Measurements from ENCODE around the gene SETD6. TPM values are rescaled to one million over a fixed set of nuclear protein-coding genes. Genes with fewer than 3 reads are reported as not detected.

The SETD6 gene
- total RNA-seq: 10 to 100 TPM in 1 of 2 donors, 1 to 10 TPM in 1; 8.9 to 16.2 TPM

DNA sequence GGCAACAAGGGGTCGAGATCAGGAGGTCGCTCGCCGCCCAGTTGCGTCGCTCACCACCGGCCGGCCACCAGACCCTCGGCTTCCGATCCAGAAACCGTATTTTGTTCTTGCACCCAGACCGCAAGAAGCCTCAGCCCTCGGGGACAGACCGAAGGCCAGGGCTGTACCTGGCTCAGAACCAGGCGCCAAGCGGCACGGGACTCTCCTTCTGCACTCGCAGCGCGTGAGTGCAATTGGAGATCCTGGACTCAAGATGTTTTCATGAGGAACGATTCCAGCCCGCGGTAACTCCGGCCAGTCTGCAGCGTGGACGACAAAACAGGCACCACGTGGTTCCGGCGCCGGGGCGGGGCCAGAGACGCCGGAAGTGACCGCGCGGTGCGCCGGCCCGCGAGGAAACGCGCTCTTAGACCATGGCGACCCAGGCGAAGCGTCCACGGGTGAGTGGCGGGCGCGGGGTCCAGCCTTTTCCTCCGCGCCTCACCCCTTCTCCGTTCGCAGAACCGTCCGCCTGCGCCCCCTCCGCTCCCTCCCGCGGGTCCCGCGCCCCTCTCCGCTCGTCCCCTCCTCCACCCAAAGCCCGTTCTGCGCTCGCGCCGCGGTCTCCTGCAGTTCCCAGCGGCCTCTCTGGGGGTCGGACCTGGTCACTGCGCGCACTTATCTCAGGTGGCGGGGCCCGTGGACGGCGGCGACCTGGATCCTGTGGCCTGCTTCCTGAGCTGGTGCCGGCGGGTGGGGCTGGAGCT is at the start of gene SETD6:
TSS of gene SETD6 (plus strand) at position 393 of the 746 bp plus-strand sequence. CDS start at position 414, 21 bp downstream.
- ATAC-seq (replicated peaks): peak; percentile 89
- Mint-ChIP-seq H3K4me3 (peak within 1 kb of the TSS; percentile 91), H3K27me3 (no peaks in the 10 kb centered on the region), H3K9me3 (no peaks in the 10 kb centered on the region), H3K27ac (peak within 1 kb of the TSS; percentile 81), H3K4me1 (peaks cover 30% of the 10 kb centered on the region), H3K36me3 (ENCODE audit: low read depth) (peaks cover 46% of the 10 kb centered on the region)

GRCh38 chr16:58465817-58466216 is 49.5 kb upstream of the SETD6 start:
- Mint-ChIP-seq H3K9me3 (no peaks in the 10 kb centered on the region), H3K27ac (no peak overlapping the region), H3K27me3 (peaks cover 43% of the 10 kb centered on the region), H3K4me3 (no peak overlapping the region), H3K4me1 (no peaks in the 10 kb centered on the region), H3K36me3 (ENCODE audit: low read depth) (peaks cover 5% of the 10 kb centered on the region)
- no peak for ATAC-seq (replicated peaks)

GRCh38 chr16:58466396-58466795 is 48.9 kb upstream of the SETD6 start:
- no peak for ATAC-seq (replicated peaks)
- Mint-ChIP-seq H3K4me1 (no peaks in the 10 kb centered on the region), H3K36me3 (ENCODE audit: low read depth) (peaks cover 5% of the 10 kb centered on the region), H3K9me3 (no peaks in the 10 kb centered on the region), H3K4me3 (no peak overlapping the region), H3K27ac (no peak overlapping the region), H3K27me3 (peaks cover 40% of the 10 kb centered on the region)

DNA sequence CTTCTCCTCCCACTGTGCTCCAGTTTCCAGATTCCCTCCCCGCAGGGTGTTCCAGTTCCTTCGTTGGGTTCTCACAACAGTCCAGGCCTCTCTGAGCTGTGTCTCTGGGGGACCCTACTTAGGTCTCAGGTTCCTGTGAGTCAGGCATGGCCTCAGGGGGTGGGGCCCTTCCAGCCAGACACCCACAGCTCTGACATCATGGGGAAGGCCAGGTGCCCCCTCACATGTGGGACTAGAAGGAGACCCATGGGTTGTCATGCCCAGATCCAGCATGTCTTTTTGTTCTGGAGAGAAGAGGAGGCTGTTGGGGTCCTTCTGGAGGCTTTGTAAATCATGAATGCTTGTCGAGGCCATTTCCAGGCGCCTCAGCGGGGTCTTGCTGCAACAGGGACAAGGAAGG is 47.4 kb upstream of the SETD6 start:
- no peak overlapping the region for H3K4me3 Mint-ChIP-seq
- ATAC-seq (replicated peaks): no peak
- H3K27ac Mint-ChIP-seq: no peak overlapping the region
- no peaks in the 10 kb centered on the region for H3K4me1 Mint-ChIP-seq
- H3K9me3 Mint-ChIP-seq: no peaks in the 10 kb centered on the region
- peaks cover 5% of the 10 kb centered on the region for H3K36me3 Mint-ChIP-seq (ENCODE audit: low read depth)
- peaks cover 39% of the 10 kb centered on the region for H3K27me3 Mint-ChIP-seq

DNA sequence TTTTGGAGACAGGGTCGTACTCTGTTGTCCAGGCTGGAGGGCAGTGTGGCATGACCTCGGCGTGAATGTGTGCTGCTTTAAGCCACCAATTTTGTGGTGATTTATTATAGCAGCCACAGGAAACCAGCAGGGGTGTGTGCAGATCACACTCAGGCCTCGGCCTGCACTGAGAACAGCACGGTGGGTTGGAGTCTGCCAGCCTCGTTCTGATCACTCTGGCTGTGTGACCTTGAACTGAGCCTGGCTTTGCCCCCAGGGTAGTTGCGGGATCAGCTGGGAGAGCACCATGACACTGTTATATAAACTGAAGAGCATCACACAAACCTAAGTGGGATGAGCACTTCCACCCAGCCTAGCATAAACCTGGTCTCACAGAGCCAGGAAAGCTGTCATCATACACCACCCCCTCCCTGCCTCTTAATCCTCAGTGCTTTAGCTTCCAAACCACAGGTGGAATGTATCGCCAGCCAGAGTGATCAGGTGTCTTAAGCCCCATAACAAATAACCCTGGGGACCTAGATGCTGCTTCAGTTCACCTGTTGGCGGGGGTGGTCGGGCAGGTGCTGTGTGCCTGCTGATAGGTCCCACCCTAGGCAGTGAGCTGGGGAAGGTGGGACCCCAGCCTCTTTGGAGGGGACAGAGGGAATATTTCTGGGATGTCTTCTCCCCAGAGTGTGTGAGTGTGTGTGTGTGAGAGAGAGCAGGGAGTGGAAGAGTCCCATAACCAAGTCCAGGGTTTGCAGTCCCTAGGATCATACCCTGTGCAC is 43.9 kb upstream of the SETD6 start:
- Mint-ChIP-seq H3K4me1 (no peaks in the 10 kb centered on the region), H3K36me3 (ENCODE audit: low read depth) (no peaks in the 10 kb centered on the region), H3K27ac (no peak overlapping the region), H3K9me3 (no peaks in the 10 kb centered on the region), H3K4me3 (no peak overlapping the region), H3K27me3 (peaks cover 39% of the 10 kb centered on the region)
- ATAC-seq (replicated peaks): no peak

DNA sequence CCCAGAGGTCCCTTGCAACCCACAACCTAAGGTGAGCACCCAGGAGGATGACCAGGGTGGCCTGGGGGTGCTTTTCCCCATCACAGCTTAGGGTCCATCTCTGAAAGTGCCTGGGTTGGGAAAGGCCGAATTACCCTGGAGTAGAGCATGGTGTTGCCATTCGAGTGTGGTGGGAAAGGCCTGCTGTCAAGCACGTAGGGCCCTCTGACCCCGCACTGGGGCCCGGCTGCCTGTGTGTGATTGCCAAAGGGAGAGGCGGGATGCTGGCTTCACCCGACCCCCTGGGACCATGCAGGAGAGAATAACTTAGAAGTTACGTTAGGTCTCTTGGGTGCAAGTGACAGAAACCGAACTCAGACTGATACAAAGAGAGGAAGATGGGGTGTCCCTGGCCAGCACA is 43.1 kb upstream of the SETD6 start:
- ATAC-seq (replicated peaks): no peak
- Mint-ChIP-seq H3K36me3 (ENCODE audit: low read depth) (no peaks in the 10 kb centered on the region), H3K4me1 (no peaks in the 10 kb centered on the region), H3K4me3 (no peak overlapping the region), H3K9me3 (no peaks in the 10 kb centered on the region), H3K27ac (no peak overlapping the region), H3K27me3 (peaks cover 32% of the 10 kb centered on the region)

DNA sequence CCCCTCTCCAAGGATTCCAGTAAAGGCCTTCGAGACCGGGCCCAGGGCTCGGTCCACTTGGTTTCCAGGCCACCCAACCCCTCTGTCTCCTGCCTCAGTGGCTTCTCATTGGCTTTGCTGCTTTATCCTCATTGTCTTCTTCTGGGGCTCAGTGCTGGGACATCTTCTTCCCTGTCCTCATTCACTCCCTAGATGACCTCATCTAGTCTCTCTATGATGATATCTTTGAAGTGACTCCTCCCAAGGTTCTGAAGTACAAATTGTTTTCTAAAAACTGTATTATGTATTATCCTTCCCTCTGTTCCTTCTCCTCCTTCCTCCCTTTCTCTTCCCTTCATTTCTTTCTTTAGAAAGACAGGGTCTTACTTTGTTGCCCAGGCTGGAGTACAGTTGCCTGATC is 42.5 kb upstream of the SETD6 start:
- Mint-ChIP-seq H3K9me3 (no peaks in the 10 kb centered on the region), H3K4me3 (no peak overlapping the region), H3K27ac (no peak overlapping the region), H3K27me3 (peaks cover 29% of the 10 kb centered on the region), H3K4me1 (no peaks in the 10 kb centered on the region), H3K36me3 (ENCODE audit: low read depth) (no peaks in the 10 kb centered on the region)
- no peak for ATAC-seq (replicated peaks)

- Mint-ChIP-seq H3K4me1 (no peaks in the 10 kb centered on the region), H3K9me3 (no peaks in the 10 kb centered on the region), H3K36me3 (ENCODE audit: low read depth) (no peaks in the 10 kb centered on the region), H3K4me3 (no peak overlapping the region), H3K27ac (no peak overlapping the region), H3K27me3 (peaks cover 20% of the 10 kb centered on the region)
- ATAC-seq (replicated peaks): no peak
Observed at GRCh38 chr16:58474296-58474695, 41.0 kb upstream of the SETD6 start.

GRCh38 chr16:58475091-58475619 is 40.2 kb upstream of the SETD6 start:
- H3K27ac Mint-ChIP-seq: no peak overlapping the region
- no peaks in the 10 kb centered on the region for H3K9me3 Mint-ChIP-seq
- no peak overlapping the region for H3K4me3 Mint-ChIP-seq
- peaks cover 16% of the 10 kb centered on the region for H3K27me3 Mint-ChIP-seq
- H3K4me1 Mint-ChIP-seq: no peaks in the 10 kb centered on the region
- no peaks in the 10 kb centered on the region for H3K36me3 Mint-ChIP-seq (ENCODE audit: low read depth)
- no peak for ATAC-seq (replicated peaks)

DNA sequence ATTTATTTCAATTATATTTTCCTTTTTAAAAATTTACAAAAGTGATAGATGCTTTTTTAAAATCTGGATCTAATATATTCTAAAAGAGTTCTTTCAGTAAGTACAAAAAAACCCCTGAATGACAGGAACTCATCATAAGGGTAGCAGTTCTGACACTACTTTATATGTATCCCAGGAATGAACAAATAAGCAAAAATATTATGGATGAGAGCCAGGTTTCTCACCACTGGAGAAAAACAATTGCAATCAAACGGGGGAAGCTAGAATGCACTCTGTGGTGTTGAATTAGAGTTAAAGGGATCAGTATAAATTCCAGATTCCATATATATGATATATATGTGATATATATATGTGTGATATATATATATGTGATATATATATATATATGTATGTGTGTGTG is 38.5 kb upstream of the SETD6 start:
- H3K4me1 Mint-ChIP-seq: no peaks in the 10 kb centered on the region
- no peak overlapping the region for H3K4me3 Mint-ChIP-seq
- H3K27ac Mint-ChIP-seq: no peak overlapping the region
- no peaks in the 10 kb centered on the region for H3K9me3 Mint-ChIP-seq
- no peaks in the 10 kb centered on the region for H3K36me3 Mint-ChIP-seq (ENCODE audit: low read depth)
- ATAC-seq (replicated peaks): no peak
- H3K27me3 Mint-ChIP-seq: peaks cover 14% of the 10 kb centered on the region

- H3K27me3 Mint-ChIP-seq: peaks cover 14% of the 10 kb centered on the region
Observed at GRCh38 chr16:58478427-58478826, 36.9 kb upstream of the SETD6 start.

GRCh38 chr16:58481226-58481869 is 34.0 kb upstream of the SETD6 start:
- H3K27me3 Mint-ChIP-seq: peaks cover 7% of the 10 kb centered on the region
- ATAC-seq (replicated peaks): no peak
- H3K27ac Mint-ChIP-seq: no peak overlapping the region
- H3K4me3 Mint-ChIP-seq: no peak overlapping the region
- H3K9me3 Mint-ChIP-seq: no peaks in the 10 kb centered on the region
- H3K36me3 Mint-ChIP-seq (ENCODE audit: low read depth): no peaks in the 10 kb centered on the region
- no peaks in the 10 kb centered on the region for H3K4me1 Mint-ChIP-seq

More at GRCh38 chr16:58478427-58478826, 36.9 kb upstream of the SETD6 start:
- Mint-ChIP-seq H3K4me3 (no peak overlapping the region), H3K9me3 (no peaks in the 10 kb centered on the region), H3K4me1 (no peaks in the 10 kb centered on the region), H3K36me3 (ENCODE audit: low read depth) (no peaks in the 10 kb centered on the region), H3K27ac (no peak overlapping the region)
- ATAC-seq (replicated peaks): no peak

DNA sequence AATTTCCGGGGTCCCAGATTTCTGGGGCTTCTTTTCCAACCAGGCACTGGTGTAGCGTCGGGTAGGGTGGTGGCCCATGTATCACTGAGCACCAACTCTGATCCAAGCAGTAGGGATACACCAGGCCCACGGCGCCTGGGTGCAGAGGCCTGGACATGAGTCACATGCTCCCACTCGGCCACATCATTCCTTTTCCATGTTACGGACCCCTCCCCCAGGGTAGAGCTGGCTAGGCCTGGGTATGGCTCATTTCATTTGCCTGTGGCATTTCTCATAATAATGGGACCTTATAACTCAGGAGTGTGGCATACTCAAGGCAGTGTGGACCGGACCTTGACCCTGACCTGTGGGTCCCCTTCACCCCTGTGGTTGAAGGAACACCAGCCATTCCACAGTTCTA is 33.4 kb upstream of the SETD6 start:
- H3K4me1 Mint-ChIP-seq: no peaks in the 10 kb centered on the region

GRCh38 chr16:58485184-58485887 is 30.0 kb upstream of the SETD6 start:
- ATAC-seq (replicated peaks): no peak
- no peak overlapping the region for H3K27ac Mint-ChIP-seq

More for the DNA sequence above, 33.4 kb upstream of the SETD6 start:
- no peak overlapping the region for H3K27ac Mint-ChIP-seq
- H3K36me3 Mint-ChIP-seq (ENCODE audit: low read depth): no peaks in the 10 kb centered on the region
- no peaks in the 10 kb centered on the region for H3K9me3 Mint-ChIP-seq
- no peak overlapping the region for H3K4me3 Mint-ChIP-seq
- no peak for ATAC-seq (replicated peaks)
- peaks cover 9% of the 10 kb centered on the region for H3K27me3 Mint-ChIP-seq

More at GRCh38 chr16:58485184-58485887, 30.0 kb upstream of the SETD6 start:
- H3K27me3 Mint-ChIP-seq: peaks cover 11% of the 10 kb centered on the region
- no peaks in the 10 kb centered on the region for H3K4me1 Mint-ChIP-seq
- no peaks in the 10 kb centered on the region for H3K36me3 Mint-ChIP-seq (ENCODE audit: low read depth)
- H3K9me3 Mint-ChIP-seq: no peaks in the 10 kb centered on the region
- no peak overlapping the region for H3K4me3 Mint-ChIP-seq

All from activated T-helper 17 cell treated with anti-CD3 and anti-CD28 coated beads, Interleukin-2, amount 50 U/mL, for 72 hours (primary cell).